HG02571 (cell line): Measurements from ENCODE around the gene RBFOX2.
"Not testable (repeated sequence)": the region's sequence is repeated elsewhere in the genome, so short reads cannot be mapped to it uniquely, and the experiment has no call there.

ENCODE experiments used
- ATAC-seq: cut with Tn5 transposase; IDR thresholded peaks from one replicate; pipeline ENCODE4 v1.9.1; 2021; ENCODE audit warnings: mild to moderate bottlenecking, moderate library complexity; ENCODE audit not compliant: unreplicated experiment

RBFOX2 gene

DNA sequence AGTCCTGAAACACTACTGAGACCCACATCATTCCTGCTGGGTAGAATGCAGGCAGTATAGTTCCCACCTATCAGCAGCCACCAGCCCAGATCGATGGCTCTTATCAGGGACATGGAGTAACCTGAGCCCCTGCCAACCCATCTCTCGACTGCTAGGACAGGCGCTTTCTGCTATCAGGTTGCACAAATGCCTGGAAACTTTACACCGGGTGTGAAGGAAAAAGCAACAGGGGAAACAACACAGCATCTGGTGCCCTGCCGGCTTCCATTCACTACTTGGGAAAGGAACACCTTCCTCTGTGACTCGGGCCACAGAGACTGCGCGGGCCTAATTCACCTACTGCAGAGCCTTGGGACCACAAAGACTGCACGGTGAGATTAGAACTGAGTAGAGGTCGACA, 18.5 kb downstream of the RBFOX2 start:
- ATAC-seq: no peak

GRCh38 chr22:36009085-36009484, 19.5 kb downstream of the RBFOX2 start:
- no peak for ATAC-seq

DNA sequence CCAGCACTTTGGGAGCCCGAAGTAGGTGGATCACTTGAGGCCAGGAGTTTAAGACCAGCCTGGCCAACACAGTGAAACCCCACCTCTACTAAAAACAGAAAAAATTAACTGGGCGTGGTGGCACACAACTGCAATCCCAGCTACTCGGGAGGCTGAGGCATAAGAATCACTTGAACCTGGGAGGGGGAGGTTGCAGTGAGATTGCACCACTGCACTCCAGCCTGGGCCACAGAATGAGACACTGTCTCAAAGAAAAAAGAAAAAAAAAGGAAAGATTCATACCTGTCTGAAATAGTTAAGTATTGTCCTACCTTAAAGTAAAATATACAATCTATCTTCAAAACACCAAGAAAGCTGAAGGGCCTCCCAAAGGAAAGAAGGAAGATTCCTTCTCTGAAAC, 20.1 kb downstream of the RBFOX2 start:
- no peak for ATAC-seq

GRCh38 chr22:36008131-36008530, 20.5 kb downstream of the RBFOX2 start:
- no peak for ATAC-seq

DNA sequence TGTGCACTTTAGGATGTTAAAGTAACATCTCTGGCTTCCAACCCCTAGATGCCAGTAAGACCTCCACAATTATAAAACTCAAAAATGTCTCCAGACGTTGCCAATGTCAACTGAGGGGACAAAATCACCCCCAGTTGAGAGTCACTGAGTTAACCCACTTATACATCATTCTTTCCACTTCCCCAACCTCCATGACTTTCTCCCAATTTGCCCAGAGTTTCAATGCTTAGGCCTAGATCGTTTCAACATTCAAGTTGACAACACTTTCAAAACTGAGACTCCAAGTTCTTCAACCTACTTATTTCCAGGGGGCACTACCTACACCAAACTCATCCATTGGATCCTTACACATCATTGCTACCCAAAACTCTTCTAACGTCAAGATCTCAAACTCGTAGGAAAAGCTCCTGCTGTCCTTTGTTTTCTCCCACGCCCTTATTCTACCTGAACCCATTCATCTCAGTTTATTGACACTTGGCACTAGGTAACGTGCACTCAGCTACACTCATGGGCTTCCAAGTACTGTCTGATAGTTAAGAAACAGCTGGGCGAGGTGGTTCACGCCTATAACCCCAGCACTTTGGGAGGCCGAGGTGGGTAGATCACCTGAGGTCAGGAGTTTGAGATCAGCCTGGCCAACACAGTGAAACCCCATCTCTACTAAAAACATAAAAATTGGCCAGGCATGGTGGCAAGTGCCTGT, 24.5 kb downstream of the RBFOX2 start:
- ATAC-seq: no peak

- ATAC-seq: no peak
Observed at GRCh38 chr22:36002718-36003260, 25.8 kb downstream of the RBFOX2 start.

GRCh38 chr22:36002084-36002483, 26.5 kb downstream of the RBFOX2 start:
- no peak for ATAC-seq

DNA sequence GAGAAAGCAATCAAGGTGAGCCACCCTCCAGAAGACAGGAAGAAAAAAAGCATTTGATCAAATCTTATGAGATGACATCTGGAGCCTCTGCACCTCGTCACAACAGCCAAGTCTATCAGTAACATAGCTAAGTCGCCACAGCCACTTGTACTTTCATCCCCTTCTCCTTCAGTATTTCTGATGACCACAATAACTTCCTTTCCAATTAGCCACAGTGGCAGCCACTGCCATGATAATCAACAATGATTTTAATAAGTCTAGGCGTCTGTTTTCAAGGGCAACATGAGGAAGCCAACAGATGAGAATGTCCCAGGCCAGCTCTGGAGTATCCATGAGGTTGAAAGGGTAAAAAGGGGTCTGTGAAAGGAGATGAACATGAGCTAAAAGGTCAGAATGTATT, 29.9 kb downstream of the RBFOX2 start:
- no peak for ATAC-seq

DNA sequence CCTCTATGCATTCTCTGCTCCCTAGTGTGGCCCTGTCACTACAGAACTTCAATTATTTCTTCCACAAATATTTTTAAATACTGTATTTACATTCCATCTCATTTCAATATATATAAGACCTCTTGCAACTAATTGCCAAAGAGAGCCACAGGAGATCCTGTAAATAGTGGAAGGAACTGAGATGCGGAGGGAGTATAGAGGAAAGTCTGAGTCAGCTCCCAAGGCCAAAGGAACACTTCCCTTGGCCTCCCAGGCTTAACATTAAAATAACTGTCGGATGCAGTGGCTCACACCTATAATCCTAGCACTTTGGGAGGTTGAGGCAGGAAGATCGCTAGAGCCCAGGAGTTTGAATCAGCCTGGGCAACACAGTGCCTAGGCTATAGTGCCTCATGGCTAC, 31.2 kb downstream of the RBFOX2 start:
- no peak for ATAC-seq

DNA sequence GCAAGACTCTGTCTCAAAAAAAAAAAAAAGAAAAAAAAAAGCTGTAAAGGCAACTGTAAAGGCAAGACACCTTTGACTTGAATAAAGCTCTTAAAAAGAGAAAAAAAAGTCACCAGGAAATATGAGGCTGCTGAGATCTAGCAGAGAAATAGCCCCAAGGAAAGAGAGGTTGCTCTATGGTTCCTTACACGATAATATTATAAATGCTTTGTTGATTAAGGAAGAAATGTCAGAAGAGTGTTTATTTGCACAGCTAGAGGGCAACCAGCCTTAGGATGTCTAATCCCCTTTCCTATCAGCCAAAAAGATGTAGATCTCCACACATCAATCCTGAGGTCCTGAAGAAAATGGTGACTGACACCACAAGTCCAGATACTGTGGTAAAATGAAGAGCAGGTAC, 32.0 kb downstream of the RBFOX2 start:
- no peak for ATAC-seq

- ATAC-seq: no peak
Observed at GRCh38 chr22:35995772-35996171, 32.9 kb downstream of the RBFOX2 start.

- no peak for ATAC-seq
Observed at GRCh38 chr22:35995348-35995747, 33.3 kb downstream of the RBFOX2 start.

DNA sequence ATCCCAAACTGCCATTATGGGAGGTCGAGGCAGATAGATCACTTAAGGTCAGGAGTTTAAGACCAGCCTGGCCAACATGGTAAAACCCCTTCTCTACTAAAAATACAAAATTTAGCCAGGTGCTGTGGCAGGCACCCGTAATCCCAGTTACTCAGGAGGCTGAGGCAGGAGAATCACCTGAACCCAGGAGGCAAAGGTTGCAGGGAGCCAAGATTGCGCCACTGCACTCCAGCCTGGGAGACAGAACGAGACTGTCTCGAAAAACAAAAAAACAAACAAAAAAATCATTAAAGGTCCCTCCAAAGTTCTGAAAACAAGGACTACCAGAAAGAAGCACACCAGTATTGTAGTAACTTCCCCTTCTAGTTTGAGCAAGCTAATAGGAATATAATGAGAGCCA, 34.9 kb downstream of the RBFOX2 start:
- ATAC-seq: not testable (repeated sequence)

GRCh38 chr22:35993048-35993714, 35.4 kb downstream of the RBFOX2 start:
- no peak for ATAC-seq

- ATAC-seq: no peak
Observed at GRCh38 chr22:35991168-35991567, 37.5 kb downstream of the RBFOX2 start.

DNA sequence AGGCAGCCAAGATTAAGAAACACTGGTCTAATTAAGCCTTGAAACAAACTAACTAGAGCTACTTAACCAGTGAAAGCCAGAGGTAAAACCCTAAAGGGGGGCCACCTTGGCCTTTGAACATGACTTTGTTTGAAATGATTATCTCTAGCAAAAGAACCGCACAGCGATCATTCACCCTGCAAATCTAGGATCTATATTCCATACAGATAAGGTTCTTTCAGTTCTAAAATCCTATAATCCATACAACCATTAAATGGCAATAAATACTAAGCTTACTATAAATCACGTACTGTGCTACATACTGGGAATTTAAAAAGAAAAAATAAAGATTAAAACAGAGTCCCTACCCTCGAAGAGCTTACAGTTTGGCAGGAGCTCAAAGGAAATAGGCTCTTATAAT, 40.6 kb downstream of the RBFOX2 start:
- no peak for ATAC-seq

- no peak for ATAC-seq
Observed at GRCh38 chr22:35987487-35987886, 41.1 kb downstream of the RBFOX2 start.

GRCh38 chr22:35986088-35986487, 42.5 kb downstream of the RBFOX2 start:
- ATAC-seq: no peak

DNA sequence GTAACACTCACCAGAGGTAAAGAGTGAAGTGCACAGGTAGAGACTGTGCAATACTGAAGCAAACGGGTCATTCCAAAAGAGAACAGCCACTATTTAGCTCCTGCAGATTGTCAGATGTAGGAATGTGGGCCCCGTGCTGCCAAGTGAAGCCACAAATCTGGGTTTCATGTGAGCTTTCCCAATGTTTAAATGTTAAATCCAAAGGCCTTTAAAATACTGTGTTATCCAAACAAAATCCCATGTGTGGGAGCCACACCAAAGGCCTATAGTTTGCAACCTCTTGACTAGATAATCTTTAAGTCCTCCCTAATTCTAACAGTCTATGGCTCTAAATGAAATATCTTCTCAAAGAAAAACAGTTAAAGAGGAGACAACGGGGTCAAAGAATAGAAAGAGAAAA, 43.3 kb downstream of the RBFOX2 start:
- no peak for ATAC-seq

- ATAC-seq: no peak
Observed at GRCh38 chr22:35984183-35985175, 44.1 kb downstream of the RBFOX2 start.

- ATAC-seq: no peak
Observed at GRCh38 chr22:35981900-35982299, 46.7 kb downstream of the RBFOX2 start.
